ENCODE measurements around the gene GPR153.

GRCh38 chr1:6207921-6208320 is 53.0 kb downstream of the GPR153 start:
- no peak for TF ChIP-seq CTCF (IDR thresholded peaks at IDR 0.05)
- no peak for TF ChIP-seq POLR2A (IDR thresholded peaks at IDR 0.05)

All from Peyer's patch (tissue), 4 donors.